H9 (cell line): ENCODE results near the gene AHNAK. TPM values are rescaled to one million over a fixed set of nuclear protein-coding genes. Genes with fewer than 3 reads are reported as not detected.

Experiments
- DNase-seq: peaks from one replicate; pipeline ENCODE4 v3.0.0-alpha.2; 2017
- H2AFZ ChIP-seq: one replicate; pipeline ENCODE4 v1.6.1; 2013; ENCODE audit warnings: mild to moderate bottlenecking, low read length, control low read depth, moderate library complexity
- H2AK5ac ChIP-seq: 2 replicates; pipeline ENCODE4 v1.6.1; 2013; ENCODE audit warnings: low read length, control low read depth, mixed read lengths; ENCODE audit not compliant: insufficient read length
- H2BK120ac ChIP-seq: one replicate; pipeline ENCODE4 v1.6.1; 2013; ENCODE audit warnings: low read depth, mild to moderate bottlenecking, low read length, control low read depth, inconsistent platforms; ENCODE audit not compliant: poor library complexity, severe bottlenecking
- H2BK12ac ChIP-seq: 2 replicates; pipeline ENCODE4 v1.6.1; 2013; ENCODE audit warnings: low read length, control low read depth, mixed read lengths, low read depth; ENCODE audit not compliant: insufficient read length
- H2BK15ac ChIP-seq: 2 replicates; pipeline ENCODE4 v1.6.1; 2013; ENCODE audit warnings: low read depth, low read length, control low read depth
- H2BK20ac ChIP-seq: one replicate; pipeline ENCODE4 v1.6.1; 2013; ENCODE audit warnings: low read depth, mild to moderate bottlenecking, low read length, control low read depth, inconsistent platforms; ENCODE audit not compliant: poor library complexity, severe bottlenecking
- H2BK5ac ChIP-seq: 2 replicates; pipeline ENCODE4 v1.6.1; 2013; ENCODE audit warnings: low read length, control low read depth, mixed read lengths; ENCODE audit not compliant: insufficient read length
- H3K14ac ChIP-seq: 2 replicates; pipeline ENCODE4 v1.6.1; 2013; ENCODE audit warnings: low read length, control low read depth; ENCODE audit not compliant: insufficient read depth
- H3K18ac ChIP-seq: 2 replicates; pipeline ENCODE4 v1.6.1; 2013; ENCODE audit warnings: low read depth, mild to moderate bottlenecking, mixed read lengths, low read length, control low read depth; ENCODE audit not compliant: insufficient read length
- H3K23ac ChIP-seq: 2 replicates; pipeline ENCODE4 v1.6.1; 2013; ENCODE audit warnings: low read length, control low read depth, mixed read lengths, low read depth; ENCODE audit not compliant: insufficient read length
- H3K23me2 ChIP-seq: 2 replicates; pipeline ENCODE4 v1.6.1; 2013; ENCODE audit warnings: low read depth, mild to moderate bottlenecking, mixed read lengths, low read length, control low read depth; ENCODE audit not compliant: insufficient read length, poor library complexity, severe bottlenecking
- H3K27ac ChIP-seq: 2 replicates; pipeline ENCODE4 v1.5.1; 2013; ENCODE audit warnings: low read length, control low read depth, mixed read lengths, low read depth; ENCODE audit not compliant: insufficient read length
- H3K27me3 ChIP-seq: 2 replicates; pipeline ENCODE4 v1.6.1; 2013; ENCODE audit warnings: low read length, control low read depth, inconsistent platforms; ENCODE audit not compliant: insufficient read depth
- H3K4ac ChIP-seq: 2 replicates; pipeline ENCODE4 v1.6.1; 2013; ENCODE audit warnings: low read depth, mild to moderate bottlenecking, control low read depth, inconsistent platforms, low read length, moderate library complexity
- H3K4me1 ChIP-seq: 2 replicates; pipeline ENCODE4 v1.6.1; 2013; ENCODE audit warnings: low read length, control low read depth, inconsistent platforms; ENCODE audit not compliant: insufficient read depth
- H3K4me2 ChIP-seq: 2 replicates; pipeline ENCODE4 v1.6.1; 2013; ENCODE audit warnings: low read length, control low read depth, mixed read lengths; ENCODE audit not compliant: insufficient read length, insufficient read depth
- H3K56ac ChIP-seq: 2 replicates; pipeline ENCODE4 v1.6.1; 2013; ENCODE audit warnings: low read depth, mild to moderate bottlenecking, mixed read lengths, low read length, control low read depth; ENCODE audit not compliant: insufficient read length
- H3K79me1 ChIP-seq: 2 replicates; pipeline ENCODE4 v1.6.1; 2013; ENCODE audit warnings: low read depth, mild to moderate bottlenecking, moderate library complexity, low read length, control low read depth, inconsistent platforms; ENCODE audit not compliant: insufficient read depth, poor library complexity, severe bottlenecking
- H3K79me2 ChIP-seq: 2 replicates; pipeline ENCODE4 v1.6.1; 2013; ENCODE audit warnings: low read length, control low read depth, inconsistent platforms; ENCODE audit not compliant: insufficient read depth
- H3K9ac ChIP-seq: 2 replicates; pipeline ENCODE4 v1.6.1; 2013; ENCODE audit warnings: low read length, control low read depth, mixed read lengths; ENCODE audit not compliant: insufficient read length; ENCODE audit errors: extremely low read depth
- H3K9me3 ChIP-seq: one replicate; pipeline ENCODE4 v1.6.1; 2013; ENCODE audit warnings: low read depth, low read length, inconsistent platforms; ENCODE audit not compliant: control insufficient read depth
- H3T11ph ChIP-seq: one replicate; pipeline ENCODE4 v1.6.1; 2013; ENCODE audit warnings: mild to moderate bottlenecking, low read length, control low read depth, inconsistent platforms
- H4K20me1 ChIP-seq: one replicate; pipeline ENCODE4 v1.6.1; 2013; ENCODE audit not compliant: control insufficient read depth, insufficient read length, insufficient read depth
- H4K5ac ChIP-seq: 2 replicates; pipeline ENCODE4 v1.6.1; 2013; ENCODE audit warnings: low read depth, mild to moderate bottlenecking, mixed read lengths, low read length, control low read depth; ENCODE audit not compliant: insufficient read length
- H4K8ac ChIP-seq: replicated peaks from 2 replicates; pipeline ENCODE4 v1.6.1; 2013; ENCODE audit warnings: low read length, control low read depth, mixed read lengths, low read depth; ENCODE audit not compliant: insufficient read length
- H4K91ac ChIP-seq: 2 replicates; pipeline ENCODE4 v1.6.1; 2013; ENCODE audit warnings: low read depth, mild to moderate bottlenecking, moderate library complexity, mixed read lengths, low read length, control low read depth; ENCODE audit not compliant: insufficient read length
- H3K27ac Mint-ChIP-seq, 3 experiments: 2 replicates in 2 of 3; 3 replicates in 1 of 3; pipeline ENCODE4 v1.8.0; 2020 to 2021; ENCODE audit warnings: mixed read lengths in 3 of 3, mild to moderate bottlenecking in 1 of 3, moderate library complexity in 1 of 3
- H3K27me3 Mint-ChIP-seq: 2 replicates; pipeline ENCODE4 v1.8.0; 2021; ENCODE audit warnings: low read depth, mild to moderate bottlenecking, moderate library complexity, mixed read lengths
- H3K36me3 Mint-ChIP-seq, 3 experiments: 2 replicates in 2 of 3; 3 replicates in 1 of 3; pipeline ENCODE4 v1.8.0; 2020 to 2021; ENCODE audit warnings: low read depth in 3 of 3, mixed read lengths in 3 of 3; ENCODE audit not compliant: insufficient read depth in 1 of 3
- H3K4me1 Mint-ChIP-seq, 2 experiments: 2 replicates each; pipeline ENCODE4 v1.8.0; 2020; ENCODE audit warnings: mixed read lengths in 2 of 2
- H3K4me3 Mint-ChIP-seq, 2 experiments: 2 replicates in 1 of 2; 3 replicates in 1 of 2; pipeline ENCODE4 v1.8.0; 2020 to 2021; ENCODE audit warnings: mild to moderate bottlenecking in 2 of 2, mixed read lengths in 2 of 2, moderate library complexity in 1 of 2
- H3K9me3 Mint-ChIP-seq, 2 experiments: 2 replicates in 1 of 2; 3 replicates in 1 of 2; pipeline ENCODE4 v1.8.0; 2020; ENCODE audit warnings: mild to moderate bottlenecking in 2 of 2, mixed read lengths in 2 of 2, moderate library complexity in 1 of 2
- CTCF ChIP-seq: fragments of 200-600 bp; sonication (generic); conservative IDR thresholded peaks from 3 replicates; pipeline ENCODE4 v1.8.0; 2021; ENCODE audit warnings: antibody characterized with exemption, mild to moderate bottlenecking
- WGBS: extraction: QIAGEN DNeasy Blood & Tissue Kit; methylation state at CpG from one replicate; pipeline ENCODE4 v1.1.7; 2013; ENCODE audit warnings: missing lambda C conversion rate, low lambda C conversion rate, mixed read lengths; ENCODE audit not compliant: insufficient read length; ENCODE audit errors: extremely low coverage; 5-methylcytosine and 5-hydroxymethylcytosine counted together
- total RNA-seq: library from RNA; stranded (reverse); gene quantifications from 2 replicates; pipeline ENCODE4 v1.2.1, GENCODE V29; 2021

The AHNAK gene
- total RNA-seq, 1 experiment from 2014 or later, result 15.2 TPM

GRCh38 chr11:62558669-62559068, 12.1 kb upstream of the AHNAK start:
- no peak overlapping the region for H2BK20ac ChIP-seq
- no peaks in the 10 kb centered on the region for H3K79me2 ChIP-seq
- no peak overlapping the region for H2AK5ac ChIP-seq
- H3T11ph ChIP-seq, result no peak overlapping the region
- H2BK15ac ChIP-seq, result no peak overlapping the region
- H2BK12ac ChIP-seq, result no peak overlapping the region
- Mint-ChIP-seq H3K4me1 (peaks cover 67 to 71% of the 10 kb centered on the region in 2 experiments), H3K4me3 (no peak overlapping the region), H3K36me3 (peaks cover 34 to 82% (median 49%) of the 10 kb centered on the region in 3 experiments), H3K27me3 (no peaks in the 10 kb centered on the region; the same call in 1 of the 2 replicates), H3K9me3 (no peaks in the 10 kb centered on the region; a peak in 1 of 5 replicates), H3K27ac (peak overlapping the region in 1 of 3 experiments; percentile 76; a peak in 2 of 7 replicates)
- H2BK120ac ChIP-seq, result no peak overlapping the region
- no peak overlapping the region for H3K27ac ChIP-seq
- no peaks in the 10 kb centered on the region for H3K79me1 ChIP-seq
- H3K4me1 ChIP-seq, result peaks cover 16% of the 10 kb centered on the region; the same call in 1 of the 2 replicates
- peaks cover 2% of the 10 kb centered on the region for H4K20me1 ChIP-seq
- H4K91ac ChIP-seq, result no peak overlapping the region
- TF ChIP-seq CTCF, result no peak
- no peaks in the 10 kb centered on the region for H3K27me3 ChIP-seq
- no peak overlapping the region for H3K14ac ChIP-seq
- H3K4ac ChIP-seq, result no peak overlapping the region
- DNase-seq, result no peak
- no peaks in the 10 kb centered on the region for H3K9me3 ChIP-seq
- no peak overlapping the region for H4K5ac ChIP-seq
- H3K4me2 ChIP-seq, result no peak overlapping the region
- no CpG with 5 or more reads among the region's 9 CpGs for WGBS
- H3K56ac ChIP-seq, result no peak overlapping the region
- H3K9ac ChIP-seq, result no peak overlapping the region
- no peak overlapping the region for H3K23ac ChIP-seq
- no peak overlapping the region for H2BK5ac ChIP-seq
- H2AFZ ChIP-seq, result no peak overlapping the region
- no peaks in the 10 kb centered on the region for H3K23me2 ChIP-seq
- H4K8ac ChIP-seq, result no peak overlapping the region
- H3K18ac ChIP-seq, result no peak overlapping the region
